ELR (cell line): ENCODE data around the gene E2F6.
"Not testable (repeated sequence)": the region's sequence is repeated elsewhere in the genome, so short reads cannot be mapped to it uniquely, and the experiment has no call there.

ENCODE experiments used
- DNase-seq: peaks from one replicate; pipeline ENCODE4 v3.0.0-alpha.2; 2015; ENCODE audit warnings: low read depth

The E2F6 gene

DNA sequence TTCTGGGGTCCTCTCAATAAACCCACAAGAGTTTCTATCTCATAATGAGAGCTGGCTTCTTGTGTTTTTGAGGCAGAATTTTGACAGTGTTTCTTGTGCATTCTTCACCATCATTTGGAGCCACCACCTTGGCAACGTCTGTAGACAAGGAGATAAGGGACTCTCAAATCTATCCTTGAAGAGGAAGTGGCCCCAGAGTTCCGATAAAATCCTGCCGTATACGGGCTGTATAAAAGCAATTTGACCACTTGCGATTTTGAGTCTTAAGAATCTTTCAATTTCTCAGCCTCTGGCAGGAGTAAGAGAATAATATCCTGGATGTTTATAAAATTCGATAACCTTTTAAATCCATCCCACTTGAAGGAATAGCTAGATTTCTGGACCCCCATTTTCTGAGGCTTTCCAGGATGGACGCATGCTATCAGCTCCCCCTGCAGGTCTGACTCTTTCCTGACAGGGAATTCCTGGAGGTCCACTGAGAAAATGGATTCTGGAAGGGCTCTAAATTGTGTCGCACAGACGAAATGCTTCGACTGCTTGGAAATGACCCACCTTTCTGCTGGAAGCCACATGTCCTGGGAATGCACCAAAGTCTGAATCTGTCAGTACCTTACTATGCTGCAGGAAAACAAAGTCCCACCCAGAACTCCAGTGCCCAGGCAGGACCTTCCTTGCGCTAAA lies 54.1 kb downstream of the E2F6 start:
- peak; percentile 64 for DNase-seq

DNA sequence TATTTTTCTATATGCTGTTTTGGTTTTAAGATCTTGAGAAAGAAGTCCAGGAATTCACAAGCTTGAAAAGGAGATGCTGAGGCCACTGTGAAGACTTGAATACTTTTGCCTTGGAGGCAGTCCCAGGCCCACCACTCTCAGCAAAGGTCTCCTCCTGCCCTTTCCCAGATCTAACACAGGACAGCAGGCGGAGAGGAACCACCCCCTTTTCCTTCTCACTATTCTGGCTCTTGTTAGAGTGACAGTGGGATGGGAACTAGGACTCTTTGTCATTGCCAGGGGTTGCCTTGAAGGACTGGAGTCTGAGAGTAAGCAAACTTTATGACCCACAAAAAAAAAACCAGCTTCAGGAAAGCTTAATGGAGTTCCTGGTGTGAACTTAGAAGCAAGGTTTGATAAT lies 54.7 kb downstream of the E2F6 start:
- DNase-seq: no peak

DNA sequence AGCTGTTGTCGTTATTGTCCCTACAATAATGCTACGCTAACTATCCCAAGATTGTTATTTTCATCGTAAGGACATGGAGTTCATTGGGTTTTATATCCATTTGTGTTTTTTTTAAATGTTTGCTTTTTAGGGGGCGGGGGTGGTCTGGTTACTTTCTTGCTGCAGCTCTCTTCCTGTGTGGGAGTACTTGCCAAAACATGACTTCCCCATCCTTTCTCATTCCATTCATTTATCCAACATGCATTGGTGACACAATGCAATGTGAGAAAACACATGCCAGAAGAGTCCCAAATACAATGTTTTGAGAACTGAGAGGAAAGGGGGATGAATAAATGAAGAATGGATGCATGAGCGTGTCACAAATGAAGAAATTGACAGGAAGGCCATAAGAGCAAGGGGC lies 55.9 kb downstream of the E2F6 start:
- no peak for DNase-seq

DNA sequence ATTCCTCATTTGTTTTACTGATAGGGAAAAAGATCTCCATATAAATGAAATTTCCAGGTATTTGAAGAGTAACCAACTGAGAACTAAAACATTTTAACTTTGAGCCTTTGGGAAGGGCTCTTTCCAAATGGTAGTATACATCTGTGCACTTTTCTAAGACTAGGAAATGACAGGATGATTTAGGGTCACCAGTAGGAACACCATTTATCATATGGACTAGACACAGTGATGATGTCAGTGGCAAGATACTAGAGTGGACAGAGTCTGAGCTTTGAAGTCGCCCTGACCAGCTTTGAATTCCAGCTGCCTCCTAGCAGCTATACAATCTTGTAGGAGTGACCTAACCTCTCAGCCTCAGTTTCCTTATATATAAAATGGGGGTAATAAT lies 56.4 kb downstream of the E2F6 start:
- no peak for DNase-seq

DNA sequence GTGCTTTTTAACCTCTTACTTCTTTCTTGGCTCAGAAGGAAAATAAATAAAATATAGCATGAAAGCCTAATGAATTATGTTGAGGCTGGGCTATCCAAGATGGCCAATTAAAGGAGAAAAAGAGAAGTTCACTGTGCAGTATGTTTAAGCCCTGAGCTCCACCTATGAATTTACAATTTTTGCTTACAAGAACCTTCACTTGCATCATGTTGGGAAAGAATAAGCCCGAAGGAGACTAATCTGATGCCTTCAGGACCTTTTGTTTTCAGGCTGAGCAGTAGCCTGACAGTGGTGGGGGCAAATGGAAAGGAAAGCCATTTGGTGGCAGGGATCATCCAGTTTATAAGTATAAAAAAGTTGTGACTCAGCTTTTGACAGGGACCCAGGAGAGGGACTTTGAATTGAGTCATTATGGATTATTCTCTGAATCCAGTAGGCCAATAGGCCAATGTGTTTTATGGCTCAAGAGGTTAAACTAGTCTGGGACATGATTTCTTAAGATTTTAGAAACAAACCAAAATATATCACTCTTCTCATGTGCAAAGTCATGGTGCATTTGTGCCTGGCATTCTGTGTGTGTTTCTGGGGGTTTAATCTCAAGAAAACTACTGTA lies 56.9 kb downstream of the E2F6 start:
- no peak for DNase-seq

DNA sequence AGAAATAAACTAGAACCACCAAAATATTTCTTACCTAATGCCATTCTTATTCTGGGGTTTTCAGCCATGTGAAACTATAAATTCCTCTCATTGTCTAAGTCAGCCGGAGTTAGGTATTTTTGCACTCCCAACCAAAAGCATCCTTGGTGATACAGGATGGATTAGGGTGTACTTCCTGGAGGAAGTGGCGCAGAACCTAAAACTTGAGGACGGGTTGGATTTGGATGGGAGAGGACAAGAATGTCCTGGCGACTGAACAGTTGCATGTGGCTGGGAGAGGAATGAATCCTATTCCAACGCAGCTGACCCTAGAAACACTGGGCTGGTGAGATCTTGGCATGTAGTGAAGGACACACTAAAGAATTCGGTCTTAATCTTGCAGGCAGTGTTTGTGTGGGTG lies 58.5 kb downstream of the E2F6 start:
- DNase-seq: no peak

DNA sequence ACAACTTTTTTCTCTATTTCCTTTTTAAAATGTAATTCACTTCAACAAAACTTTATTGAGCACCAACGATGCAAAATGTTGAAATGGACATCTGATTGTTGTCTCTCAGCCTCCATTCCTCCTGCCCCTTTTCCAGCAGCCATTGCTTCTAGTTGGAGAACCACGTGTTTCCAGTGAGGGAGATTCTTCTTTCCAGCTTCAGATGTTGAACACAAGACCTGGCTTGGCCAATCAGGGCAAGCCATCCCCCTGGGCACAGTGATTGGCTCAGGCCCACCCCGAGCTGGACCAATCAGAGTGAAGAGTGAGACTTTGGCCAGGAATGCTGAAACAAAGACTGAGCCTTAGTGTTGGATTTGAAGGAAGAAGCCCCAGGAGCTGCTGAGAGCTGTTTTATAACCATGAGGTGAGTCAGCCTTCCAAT lies 59.0 kb downstream of the E2F6 start:
- peak; percentile 64 for DNase-seq

DNA sequence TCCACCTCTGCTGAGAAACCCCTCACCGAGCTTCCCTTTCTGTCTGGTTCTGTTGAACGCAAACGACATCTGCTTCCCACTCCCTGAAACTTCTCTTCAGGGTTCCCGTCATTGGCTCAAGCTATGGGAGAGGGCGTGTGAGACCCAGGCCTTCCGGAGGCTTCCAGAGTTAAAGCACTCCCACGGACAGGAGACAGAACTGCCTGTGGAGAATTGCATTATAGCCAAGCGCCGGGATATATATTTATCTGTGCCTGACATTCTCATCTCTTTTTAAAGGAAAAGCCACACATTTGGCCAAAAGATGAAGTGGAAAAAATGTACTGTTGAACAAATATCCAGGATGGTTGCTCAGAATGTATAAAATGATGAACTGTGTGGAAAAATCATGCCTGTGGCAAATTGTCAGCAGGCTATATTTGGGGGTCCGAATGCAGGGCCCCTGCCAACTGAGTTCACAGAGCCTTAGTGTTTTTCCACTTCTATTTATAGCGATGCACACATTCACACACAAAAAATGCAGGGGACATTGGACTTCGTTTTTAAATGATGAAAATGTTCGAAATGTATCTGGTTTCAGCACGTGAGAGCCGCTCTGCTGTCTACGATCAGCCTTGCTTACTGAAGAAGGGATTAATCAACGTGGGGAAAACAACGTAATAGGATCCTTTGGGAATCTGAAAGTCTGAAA lies 59.5 kb downstream of the E2F6 start:
- no peak for DNase-seq

DNA sequence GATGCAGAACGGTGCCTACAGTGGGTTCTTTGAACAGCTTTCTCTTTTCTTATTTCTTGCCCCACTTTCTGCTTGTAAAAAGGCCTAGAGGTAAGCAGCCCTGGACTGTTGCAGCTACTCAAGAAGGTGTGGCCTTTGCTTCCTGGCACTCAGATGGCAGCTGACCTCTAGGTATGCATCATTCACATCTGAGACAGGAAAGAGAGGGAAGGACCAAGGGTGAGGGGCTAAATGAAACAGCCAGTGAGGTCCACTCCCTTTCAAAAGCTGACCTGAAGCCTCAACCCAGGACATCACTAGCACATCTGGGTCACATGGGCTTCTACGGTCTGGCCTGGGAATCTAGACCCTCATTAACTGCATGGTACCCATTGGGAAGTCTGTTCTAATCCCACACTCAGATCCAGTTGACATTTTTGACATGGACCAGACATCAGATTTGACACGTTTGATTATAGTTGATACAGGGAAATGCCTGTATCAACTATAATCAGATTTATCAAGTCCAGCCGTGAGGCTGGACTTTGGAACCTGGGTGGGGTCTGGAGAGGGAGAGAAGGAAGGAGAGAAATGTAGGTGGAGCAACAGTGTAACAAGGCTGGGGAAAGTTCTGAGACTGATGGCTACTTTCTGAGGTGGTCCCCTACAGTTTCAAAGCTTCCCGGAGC lies 60.2 kb downstream of the E2F6 start:
- DNase-seq: no peak

DNA sequence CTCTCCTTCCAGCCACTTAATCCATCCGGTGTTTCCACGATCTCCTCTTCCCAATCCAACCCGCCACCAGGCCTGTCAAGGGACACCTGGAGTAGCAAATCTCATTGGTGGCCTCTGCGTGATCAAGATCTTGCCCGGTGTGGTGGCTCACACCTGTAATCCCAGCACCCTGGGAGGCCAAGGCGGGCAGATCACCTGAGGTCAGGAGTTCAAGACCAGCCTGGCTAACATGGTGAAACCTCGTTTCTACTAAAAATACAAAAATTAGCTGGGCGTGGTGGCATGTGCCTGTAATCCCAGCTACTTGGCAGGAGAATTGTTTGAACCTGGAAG lies 60.9 kb downstream of the E2F6 start:
- DNase-seq: not testable (repeated sequence)

DNA sequence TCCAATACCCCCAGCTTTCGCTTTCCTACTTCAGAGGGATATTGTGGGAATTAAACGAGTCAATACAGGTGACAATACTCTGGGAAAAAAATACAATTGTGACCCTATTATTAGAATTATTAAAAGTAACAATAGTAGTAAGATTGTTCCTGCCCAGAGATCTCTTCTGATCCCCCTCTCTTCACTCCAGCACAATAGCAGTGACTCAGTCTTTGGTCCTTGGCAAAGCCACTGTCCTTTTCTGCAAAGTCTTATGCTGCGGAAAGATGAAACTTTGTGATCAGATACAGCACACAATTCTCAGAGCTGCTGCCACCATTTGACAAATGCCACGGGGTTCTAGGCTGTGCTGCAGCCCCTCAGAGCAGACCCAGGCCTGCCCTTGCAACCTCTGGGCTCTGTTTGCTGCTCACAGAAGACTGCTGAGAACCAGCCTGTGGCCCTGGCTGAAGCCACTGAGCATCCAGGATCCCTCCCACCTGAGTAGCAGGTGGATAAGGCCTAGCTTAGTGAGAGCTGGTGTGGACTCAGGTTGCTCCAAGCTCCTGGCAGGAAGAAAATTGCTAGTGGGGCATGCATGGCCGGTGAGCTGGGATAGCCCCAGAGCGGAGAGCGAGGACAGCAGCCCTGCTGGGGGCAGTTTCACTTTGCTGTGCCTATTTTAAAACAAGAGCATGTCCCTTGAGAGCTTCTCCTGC lies 61.4 kb downstream of the E2F6 start:
- no peak for DNase-seq

DNA sequence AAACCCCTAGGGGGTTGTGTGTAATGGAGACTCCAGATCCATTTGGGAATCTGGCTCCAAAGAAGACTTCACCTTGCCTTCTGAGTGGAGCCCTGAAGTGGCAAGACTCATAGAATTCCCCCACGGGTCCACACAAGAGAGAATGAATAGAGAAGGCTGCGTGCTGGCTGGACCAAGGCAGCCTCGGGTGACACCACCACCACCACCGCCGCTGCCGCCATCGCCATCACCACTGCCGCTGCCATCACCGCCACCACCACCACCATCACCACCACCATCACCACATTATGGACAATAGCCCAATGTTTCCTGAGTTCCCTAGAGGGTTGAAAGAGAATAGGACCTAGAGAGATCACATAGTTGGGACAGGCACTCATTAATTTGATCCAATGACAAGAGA lies 63.5 kb downstream of the E2F6 start:
- DNase-seq: no peak

DNA sequence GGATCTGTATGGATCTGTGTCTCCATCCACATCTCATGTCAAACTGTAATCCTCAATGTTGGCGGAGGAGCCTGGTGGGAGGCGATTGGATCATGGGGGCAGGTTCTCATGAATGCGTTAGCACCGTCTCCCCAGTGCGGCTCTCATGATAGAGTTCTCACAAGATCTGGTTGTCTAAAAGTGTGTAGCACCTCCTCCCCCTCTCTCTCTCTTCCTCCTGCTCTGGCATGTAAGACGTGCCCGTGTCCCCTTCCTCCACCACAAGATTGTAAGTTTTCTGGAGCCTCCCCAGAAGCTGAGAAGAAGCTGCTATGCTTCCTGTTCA lies 66.6 kb downstream of the E2F6 start:
- no peak for DNase-seq

DNA sequence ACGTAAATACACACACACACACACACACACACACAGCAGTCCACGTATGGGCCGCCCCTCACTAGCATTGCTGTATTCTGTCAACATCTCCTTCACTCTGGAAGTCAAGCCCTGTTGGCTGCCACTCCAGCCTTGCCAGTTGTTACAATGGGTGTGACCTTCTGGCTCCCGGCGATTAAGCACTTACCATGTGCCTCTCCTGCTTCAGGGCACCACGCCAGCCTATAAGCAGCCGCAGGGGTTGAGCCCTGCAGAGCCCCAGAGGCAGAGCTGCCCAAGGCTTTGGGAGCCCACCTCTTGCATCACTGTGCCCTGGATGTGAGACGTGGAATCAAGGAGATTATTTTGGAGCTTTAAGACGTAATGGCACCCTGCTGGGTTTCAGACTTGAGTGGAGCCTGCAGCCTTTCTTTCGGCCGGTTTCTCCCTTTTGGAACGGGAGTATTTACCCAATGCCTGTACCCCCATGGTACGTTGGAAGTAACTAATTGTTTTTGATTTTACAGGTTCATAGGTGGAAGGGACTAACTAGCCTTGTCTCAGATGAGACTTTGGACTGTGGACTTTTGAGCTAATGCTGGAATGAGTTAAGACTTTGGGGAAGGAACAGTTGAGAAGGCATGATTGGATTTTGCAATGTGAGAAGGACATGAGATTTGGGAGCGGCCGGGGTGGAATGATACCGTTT lies 67.1 kb downstream of the E2F6 start:
- DNase-seq: no peak

DNA sequence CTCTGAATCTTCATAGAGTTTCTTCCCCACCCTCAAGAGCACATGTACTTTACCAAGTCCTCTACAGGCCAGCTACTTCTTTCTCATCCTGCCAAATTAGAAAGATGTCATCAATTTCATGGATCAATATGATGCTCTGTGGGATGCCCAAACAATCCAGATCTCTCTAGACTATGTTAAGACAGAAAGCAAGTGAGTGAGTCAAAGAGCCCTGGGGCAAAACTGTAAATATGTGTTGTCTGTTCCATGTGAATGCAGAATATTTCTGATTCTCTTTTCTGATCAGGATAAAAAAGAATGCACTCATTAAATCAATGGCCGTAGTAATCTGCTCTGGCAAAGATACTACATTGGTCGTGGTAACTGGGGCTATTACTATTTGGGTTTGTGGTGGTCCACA lies 68.4 kb downstream of the E2F6 start:
- peak; percentile 51 for DNase-seq

DNA sequence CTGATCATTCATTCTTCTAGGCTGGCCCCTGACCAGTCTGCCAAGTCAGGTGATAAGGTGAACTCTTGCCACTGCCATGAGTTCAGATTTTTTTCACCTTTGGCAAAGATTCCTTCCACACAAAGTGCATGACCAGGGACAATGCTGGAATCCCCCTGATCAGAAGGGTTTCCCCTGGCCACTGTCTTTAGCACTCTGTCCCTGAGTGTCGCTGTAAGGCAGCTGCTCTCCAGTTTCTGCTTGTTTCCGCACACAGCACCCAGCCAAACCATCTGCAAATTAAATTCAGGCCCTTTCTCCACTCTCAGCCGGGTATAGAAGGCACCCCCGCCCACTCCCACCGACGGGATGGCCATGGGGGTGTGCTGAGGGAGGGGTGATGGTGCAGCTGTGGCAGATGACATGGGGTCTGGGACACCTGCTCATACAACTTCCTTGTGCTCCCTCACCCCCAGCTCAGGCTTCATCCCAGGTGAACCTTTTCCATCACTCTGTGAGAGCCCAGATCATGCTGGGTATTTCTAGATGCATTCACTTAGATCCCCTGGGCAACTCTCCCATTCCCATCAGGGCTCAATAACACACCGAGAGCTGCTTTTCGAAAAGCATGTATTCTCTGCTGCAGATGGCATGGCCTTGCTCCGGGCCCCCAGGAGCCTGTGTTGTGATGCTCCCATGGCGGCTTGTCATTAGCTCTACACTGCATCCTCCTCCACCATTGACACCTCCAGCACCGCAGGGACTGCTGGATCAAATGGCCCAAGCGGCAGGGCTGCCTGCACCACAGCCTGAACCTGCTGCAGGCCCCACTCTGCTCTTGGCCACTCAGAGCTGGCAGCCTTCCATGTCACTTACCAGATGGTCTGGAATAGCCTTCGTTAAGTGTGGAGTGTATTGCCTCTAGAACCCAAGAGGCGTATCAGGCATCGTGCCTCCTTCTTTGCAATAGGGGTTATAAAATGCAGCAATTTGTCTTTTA lies 69.2 kb downstream of the E2F6 start:
- DNase-seq: no peak

DNA sequence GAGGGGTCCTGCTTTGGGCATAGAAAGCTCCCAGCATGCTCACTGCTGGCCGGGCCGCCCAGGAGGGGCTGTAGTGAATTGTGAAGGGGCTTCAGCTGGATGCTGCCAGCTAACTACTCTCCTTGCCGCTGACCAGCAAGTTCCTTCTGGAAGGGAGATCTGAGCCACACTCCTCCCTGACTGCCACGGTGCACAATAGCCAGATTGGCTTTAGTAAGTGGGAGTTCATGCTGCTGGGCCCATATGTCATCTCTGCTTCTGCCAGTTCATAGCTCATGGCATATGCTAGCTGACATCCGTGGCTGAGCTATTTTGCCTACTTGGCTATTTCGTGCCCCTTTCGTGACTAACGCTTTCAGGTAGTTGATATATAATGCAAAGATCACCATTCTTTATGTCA lies 69.9 kb downstream of the E2F6 start:
- DNase-seq: no peak

DNA sequence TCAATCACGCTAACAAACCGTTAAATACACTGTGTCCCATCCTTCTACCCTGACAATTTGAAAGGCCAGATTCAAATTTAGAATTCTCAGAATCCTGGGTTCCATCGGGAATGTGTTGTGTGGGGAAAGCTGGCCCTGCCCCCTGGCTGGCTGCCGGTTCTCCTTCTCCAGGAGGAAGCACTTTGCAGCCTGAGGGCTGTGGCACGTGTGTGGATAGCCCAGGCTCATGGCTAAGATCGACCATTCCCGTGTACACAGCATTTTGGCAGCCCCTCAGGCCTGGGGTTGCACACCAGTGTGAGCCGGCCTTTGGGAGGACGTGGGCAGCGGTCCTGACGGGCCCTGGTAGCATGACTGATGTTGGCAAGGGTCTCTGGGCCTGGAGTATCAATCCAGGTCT lies 70.6 kb downstream of the E2F6 start:
- DNase-seq: no peak
